Skin epidermis (tissue), 12 donors: ENCODE measurements around the gene SERP2.

Experiments
- H3K27ac ChIP-seq, 21 experiments: fragments of 200-600 bp; sonication (generic) in 11 of 21; one replicate each; pipeline ENCODE4 v1.5.0; 2020; ENCODE audit warnings: mild to moderate bottlenecking in 3 of 21, inconsistent platforms in 2 of 21, moderate library complexity in 2 of 21
- H3K4me3 ChIP-seq, 7 experiments: fragments of 200-600 bp; sonication (generic) in 2 of 7; one replicate each; pipeline ENCODE4 v1.5.0; 2020; ENCODE audit warnings: inconsistent platforms in 2 of 7, mild to moderate bottlenecking in 2 of 7, moderate library complexity in 1 of 7

SERP2 gene

DNA sequence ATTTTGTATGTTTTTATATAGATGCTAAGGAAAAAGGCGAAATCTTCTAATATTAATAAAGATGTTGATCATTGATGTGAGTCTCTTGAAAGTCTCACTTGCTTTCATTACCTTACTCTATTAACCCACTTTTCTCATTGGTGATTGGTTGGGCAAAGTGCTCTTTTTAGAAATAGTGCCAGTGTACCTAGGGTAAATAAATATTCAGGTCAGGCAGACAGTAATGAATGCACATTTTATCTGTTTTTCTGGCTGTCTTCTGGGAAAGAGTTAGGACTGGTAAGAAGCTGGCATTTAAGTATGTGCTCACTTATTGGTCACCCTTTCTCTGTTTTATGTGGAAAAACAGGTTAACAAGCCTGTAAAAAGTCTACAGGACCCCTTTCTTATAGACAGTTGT lies 11.2 kb downstream of the SERP2 start:
- Histone ChIP-seq H3K4me3 (no peak overlapping the region), H3K27ac (no peak overlapping the region)

DNA sequence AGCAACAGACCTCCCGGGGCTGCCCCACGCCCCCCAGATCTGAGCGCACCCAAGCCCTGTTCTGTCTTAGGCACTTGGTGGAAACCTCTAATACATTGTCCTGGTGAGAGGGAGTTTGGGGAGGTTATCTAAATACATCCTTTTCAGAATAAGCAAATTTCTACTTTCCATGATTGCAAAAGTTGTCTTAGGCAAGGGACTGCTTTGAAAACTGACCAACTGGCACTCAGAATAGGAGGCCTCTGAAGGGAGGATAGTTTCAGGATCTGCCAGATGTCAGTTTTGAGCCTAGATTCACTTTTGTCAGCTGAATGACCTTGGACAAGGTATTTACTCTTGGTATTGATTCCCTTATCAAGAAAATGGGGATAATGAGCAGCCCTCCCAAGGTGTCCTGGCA lies 11.8 kb downstream of the SERP2 start:
- no peak overlapping the region for H3K4me3 ChIP-seq
- no peak overlapping the region for H3K27ac ChIP-seq

DNA sequence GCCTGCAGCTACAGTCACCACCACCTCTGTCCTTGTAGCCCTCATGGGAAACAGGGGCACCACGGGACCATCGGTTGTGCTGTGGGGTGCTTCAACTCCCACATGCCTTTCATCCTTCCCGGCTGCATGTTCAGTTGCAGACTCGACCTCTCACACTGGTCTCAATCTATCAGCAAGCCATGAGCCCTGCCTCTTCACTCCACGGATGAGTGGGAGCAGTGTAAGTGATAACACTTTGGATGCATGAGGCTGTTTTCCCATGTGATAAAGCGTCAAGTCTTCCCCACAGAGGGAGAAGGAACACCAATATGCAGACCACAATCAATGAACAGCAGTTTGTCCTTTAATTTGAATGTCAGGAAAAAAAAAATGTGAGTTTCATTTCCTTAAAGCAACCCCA lies 12.2 kb downstream of the SERP2 start:
- H3K4me3 ChIP-seq: no peak overlapping the region
- H3K27ac ChIP-seq: no peak overlapping the region

DNA sequence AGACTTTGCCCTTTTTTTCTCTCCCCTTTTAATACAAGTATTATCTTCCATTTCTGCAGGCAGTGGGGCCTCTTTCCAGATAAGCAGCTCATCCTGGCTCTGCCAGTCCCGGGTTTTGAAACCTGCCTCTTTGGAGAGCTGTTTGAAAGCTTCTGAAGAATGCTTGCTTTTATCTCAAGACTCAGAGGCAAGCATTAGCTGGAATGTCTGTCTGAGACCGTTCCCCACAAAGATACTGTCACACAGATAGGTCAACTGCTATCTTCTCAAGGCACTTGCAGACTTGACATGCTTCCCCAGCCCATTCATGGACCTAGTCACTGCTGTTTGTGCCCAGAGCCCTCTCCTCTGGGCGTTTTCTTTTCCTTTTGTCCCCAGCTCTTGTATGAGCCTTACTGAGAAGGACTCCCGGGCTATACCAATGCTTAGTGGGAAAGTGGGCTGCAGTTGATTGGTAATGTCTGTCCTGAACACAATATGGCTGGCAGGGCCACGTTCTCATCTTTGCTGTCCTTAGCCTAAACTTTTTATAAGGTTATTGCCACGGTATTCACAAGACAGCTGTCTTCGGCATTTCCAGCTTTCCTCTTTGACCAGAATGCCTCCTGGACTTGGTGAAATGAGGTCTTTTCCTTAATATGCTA lies 13.4 kb downstream of the SERP2 start:
- no peak overlapping the region for H3K4me3 ChIP-seq
- no peak overlapping the region for H3K27ac ChIP-seq

DNA sequence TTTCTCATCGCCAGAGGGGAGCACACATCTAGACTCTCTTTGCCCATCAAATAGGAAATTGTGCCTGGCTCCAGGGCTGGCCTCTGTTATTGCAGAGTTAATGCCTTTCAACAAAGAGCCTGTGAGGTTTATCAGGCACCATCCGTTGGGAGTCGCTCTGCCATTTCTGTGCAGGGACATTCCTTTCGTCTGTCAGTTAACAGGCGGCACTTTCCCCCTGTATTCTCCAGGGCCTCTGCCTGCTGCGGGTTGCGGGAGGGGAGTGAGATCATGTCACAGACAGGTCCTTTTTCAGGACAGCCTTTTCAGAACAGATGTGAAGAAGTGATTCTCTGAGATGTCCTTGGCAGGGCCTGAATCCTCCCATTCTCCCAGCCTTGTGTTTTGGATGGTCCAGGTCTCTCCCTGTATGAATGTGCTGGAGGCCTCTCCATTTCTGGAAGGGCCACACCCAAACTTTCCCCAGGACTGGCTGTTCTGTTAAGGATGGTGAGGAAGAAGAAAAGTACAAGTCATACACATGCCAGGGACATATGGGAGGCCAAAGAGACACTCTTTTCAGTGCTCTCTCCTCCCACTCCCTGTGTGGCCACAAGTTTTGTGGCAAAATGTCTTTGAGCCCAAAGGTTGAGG lies 14.9 kb downstream of the SERP2 start:
- no peak overlapping the region for H3K4me3 ChIP-seq
- no peak overlapping the region for H3K27ac ChIP-seq

DNA sequence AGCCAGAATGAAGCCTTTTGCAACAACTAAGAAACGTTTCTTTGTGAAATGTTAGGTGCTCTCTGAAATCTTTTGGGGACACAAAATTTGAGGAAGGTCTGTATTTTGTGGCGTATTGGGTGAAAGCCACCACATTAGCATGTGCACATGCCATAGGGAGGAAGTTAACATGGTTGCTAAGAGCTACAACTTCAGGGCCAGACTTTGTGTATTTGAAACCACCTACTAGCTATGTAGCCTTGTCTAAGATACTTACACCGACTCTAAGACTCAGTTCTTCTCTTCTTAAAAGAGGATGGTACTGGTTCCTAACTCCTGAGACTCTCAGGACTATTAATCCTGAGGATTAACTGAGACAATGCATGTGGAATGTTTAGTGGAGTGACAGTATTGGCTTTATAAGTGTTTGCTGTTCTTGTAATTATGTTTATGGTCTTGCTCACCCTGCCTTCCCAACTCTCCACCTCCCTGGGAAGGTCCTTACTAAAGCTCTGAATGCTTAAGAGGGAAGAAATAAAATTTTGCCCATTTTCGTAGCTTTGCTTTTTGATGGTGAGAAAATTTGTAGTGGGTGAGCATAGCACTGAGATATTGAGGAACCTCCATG lies 15.5 kb downstream of the SERP2 start:
- H3K27ac ChIP-seq: no peak overlapping the region

DNA sequence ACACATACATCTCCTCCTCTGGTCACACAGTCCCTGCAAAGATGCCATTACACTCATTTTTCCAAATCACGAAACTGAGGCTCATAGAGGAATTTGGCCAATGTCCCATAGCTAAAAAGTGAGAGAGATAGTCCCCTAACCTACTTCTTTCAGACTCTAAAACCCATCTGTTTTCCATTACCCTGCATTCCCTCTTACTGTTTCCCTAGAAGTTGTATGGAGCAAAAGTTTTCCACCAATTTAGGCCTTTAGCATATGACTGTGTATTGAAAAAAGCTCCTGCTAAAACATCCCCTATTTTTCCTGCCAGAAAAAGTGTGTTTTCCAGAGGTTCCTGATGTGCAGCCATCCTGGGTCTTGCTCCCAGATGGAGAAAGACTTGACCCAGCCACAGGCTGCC lies 16.3 kb downstream of the SERP2 start:
- H3K4me3 ChIP-seq: no peak overlapping the region
- no peak overlapping the region for H3K27ac ChIP-seq

More for the DNA sequence above, 15.5 kb downstream of the SERP2 start:
- H3K4me3 ChIP-seq: no peak overlapping the region

DNA sequence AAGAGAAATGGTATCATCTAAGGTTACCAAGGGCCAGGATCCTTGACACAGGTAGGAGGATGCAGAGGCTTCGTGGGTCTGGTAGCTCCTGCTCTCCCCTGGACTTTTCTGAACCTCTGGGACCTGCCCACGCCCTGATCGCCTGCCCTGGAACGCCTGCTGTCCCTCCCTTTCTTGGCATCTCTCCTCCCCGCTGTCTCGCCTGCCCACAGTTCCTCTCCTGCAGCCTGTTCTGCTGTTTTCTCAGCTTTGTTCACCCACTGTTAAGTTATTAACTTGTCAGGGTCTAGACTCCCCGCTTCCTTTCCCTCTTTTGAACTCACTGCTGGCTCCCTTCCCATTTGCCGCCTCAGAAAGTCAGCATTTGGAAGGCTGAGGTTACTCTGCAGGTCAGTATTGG lies 19.8 kb downstream of the SERP2 start:
- Histone ChIP-seq H3K27ac (no peak overlapping the region), H3K4me3 (no peak overlapping the region)

DNA sequence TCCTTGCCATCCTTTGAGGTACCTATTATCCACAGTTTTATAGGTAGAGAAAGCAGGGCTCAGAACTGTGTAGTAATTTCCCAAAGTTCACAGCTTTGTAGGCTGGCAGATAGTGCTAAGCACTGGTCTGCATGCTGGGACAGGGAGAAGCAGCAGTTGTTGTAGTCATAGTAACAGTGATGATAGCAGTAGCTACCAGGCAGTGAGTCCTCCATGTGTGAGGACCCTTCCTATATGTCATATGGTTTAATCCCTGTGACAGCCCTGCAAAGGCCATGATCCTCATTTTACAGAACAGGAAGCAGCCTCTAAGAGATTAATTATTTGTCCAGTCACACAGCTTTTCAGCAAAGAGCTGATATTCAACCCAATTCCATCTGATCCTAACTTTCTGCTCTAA lies 21.0 kb downstream of the SERP2 start:
- no peak overlapping the region for H3K27ac ChIP-seq
- no peak overlapping the region for H3K4me3 ChIP-seq

DNA sequence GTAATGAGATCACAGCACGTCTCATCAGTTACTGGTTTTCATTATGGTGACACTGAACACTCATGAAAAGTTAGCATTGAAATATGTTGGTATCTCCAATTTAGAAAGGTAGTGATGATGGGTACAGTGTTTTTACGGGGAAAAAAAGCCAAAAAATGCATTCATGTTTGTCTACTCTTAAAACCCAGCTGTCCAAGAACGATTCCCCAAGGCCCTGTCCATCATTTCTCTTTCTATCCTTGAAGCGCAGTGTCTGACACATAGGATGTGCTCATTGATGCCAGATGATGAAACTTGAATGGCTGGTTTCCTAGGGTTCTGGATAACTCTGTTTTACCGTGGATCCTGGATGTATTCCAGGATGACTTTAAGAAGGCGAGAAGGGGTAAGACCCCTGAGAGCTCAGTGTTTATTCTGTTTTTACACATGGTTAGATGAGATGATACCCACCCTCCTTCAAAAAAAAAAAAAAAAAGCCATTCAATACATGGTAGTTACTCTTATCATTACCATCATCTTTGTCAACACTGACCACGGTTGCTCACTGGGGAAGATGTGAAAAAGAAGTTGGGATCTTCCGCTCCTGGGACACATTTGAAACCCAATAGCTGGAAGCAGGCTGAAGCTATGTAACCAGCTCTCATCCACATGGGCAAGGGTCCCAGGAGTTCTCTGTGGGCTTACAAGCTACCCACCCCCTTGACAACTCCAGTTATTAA lies 22.5 kb downstream of the SERP2 start:
- H3K27ac ChIP-seq: no peak overlapping the region
- H3K4me3 ChIP-seq: no peak overlapping the region

DNA sequence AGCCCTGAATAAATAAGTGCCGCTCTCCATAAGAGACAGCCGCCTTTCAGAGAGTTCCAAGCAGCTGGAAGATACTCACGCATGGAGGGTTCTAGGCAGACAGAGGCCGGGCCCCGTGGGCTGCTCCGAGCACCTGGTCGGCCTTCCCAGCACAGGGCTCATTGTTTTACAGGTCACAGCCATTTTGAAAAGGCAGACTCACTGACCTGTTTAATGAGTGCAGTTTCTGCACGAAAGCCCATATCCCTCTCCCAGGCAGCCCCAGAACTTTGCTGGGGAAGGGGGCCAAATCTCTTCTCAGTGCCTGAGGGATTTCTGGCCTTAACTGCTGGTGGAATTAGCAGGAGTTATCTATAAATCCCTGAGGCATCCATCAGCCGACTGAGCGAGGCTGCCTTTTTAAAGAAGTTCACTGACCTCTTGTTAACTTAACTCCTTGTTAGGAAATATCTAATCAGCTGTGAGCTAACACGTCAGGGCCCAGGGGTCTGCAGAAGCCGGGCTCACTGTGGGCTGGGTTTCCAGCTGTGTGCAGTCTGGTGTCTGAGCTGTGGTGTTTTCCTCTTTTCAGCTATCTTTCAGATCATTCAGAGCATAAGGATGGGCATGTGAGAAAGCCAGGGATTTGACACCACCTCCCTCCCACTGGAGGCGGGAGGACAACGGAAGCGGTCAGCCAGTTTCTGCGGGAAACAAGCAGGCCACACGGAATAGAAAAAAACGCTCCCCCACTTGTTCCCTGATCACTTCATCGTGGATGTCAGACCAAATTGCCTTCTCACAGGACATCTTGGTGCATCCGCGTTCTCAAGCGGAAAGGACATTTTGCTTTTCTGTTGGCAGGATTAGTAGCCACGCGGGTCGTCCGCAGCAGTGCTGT lies 23.3 kb downstream of the SERP2 start:
- Histone ChIP-seq H3K27ac (no peak overlapping the region), H3K4me3 (no peak overlapping the region)

DNA sequence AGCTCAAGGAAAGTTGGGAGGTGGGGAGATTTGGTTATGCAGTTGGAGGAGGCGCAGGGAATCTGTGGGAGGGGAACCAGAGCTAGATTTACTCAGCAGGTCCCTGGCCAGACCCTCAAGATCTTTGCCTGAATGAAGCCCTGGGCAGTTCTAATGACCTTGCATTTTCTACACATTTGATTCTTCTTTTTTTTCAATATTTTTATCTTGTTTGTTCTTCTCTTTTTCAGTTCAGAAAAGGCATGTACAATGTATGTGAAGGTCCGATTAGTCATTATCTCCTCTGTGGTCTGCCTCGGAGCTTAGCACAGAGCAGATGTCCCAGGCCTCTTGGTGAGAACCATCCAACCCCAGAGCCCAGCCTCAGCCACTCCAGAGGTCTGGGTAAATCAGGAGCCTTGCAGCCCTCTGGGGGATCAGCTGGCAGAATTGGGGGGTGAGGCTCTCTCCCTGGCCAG lies 24.2 kb downstream of the SERP2 start:
- H3K4me3 ChIP-seq: no peak overlapping the region

DNA sequence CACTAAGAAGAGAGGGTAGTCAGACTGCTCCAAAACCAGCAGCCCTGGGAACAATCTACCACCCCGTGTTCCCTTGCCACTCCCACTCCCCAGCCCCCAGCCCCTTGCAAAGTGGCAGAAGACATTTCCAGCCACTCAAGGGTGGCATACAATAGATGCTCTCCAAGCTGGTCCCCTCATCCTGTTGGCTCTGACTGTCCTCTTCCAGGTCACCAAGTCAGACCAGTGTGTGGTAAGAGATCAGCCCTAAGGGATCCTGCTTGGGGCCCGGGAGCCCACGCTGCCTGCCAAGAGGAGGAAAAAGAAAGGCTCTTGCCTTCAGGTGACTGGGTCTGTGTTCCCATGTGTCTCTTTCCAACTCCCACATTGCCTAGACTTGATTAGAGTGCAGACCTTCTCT lies 25.0 kb downstream of the SERP2 start:
- no peak overlapping the region for H3K4me3 ChIP-seq
- no peak overlapping the region for H3K27ac ChIP-seq

More for the DNA sequence above, 24.2 kb downstream of the SERP2 start:
- no peak overlapping the region for H3K27ac ChIP-seq

DNA sequence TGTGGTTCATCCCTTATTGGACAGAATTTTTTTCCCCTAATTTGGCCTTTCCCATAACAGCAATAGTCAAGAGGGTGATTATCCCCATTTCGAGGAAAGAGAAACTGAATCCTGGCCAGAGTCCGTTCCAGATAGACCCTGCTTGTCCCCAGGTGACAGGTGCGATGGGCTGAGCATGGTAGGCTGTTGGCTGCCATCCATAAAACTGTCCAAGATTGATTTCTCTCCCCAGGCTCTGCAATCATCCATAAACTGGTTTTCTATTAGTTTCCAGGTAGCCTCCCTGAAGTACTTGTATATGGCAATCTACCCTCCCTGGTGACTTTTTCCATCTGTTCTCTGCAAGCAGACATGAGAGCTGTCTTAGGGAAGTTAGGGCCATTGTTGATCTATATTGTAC lies 25.4 kb downstream of the SERP2 start:
- Histone ChIP-seq H3K4me3 (no peak overlapping the region), H3K27ac (no peak overlapping the region)

DNA sequence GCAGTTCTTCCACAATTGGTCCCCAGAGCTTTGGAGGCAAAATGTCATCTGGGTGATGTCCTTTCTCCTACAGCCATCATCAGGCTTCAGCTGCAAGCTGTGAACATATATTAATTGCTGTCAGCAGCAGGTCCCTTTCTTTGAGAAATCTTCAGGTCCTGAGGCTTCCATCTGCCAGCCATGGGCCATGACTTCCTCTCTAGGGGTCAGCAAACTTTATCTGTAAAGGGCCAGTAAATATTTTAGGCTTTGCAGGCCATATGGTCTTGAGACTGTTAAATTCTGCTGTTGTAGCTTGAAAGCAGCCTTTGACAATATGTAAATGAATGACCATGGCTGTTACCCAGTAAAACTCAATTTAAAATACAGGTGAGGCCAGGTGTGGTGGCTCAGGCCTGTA lies 27.1 kb downstream of the SERP2 start:
- Histone ChIP-seq H3K27ac (no peak overlapping the region), H3K4me3 (no peak overlapping the region)

DNA sequence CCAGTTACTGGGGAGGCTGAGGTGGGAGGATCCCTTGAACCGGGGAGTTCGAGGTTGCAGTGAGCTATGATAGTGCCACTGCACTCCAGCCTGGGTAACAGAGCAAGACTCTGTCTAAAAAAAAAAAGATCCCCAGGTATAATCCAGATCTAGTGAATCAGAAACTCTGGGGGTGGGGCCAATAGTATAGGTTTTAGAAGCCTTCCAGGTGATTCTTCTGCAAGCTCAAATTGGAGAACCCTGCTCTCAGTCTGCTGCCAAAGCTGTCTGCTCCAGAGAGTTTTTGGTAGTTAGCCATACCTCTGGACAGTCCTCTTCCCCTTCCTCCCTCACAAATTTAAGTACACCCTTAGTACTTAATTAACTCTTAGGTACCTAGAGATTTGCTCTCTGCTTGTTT lies 28.0 kb downstream of the SERP2 start:
- no peak overlapping the region for H3K27ac ChIP-seq
- no peak overlapping the region for H3K4me3 ChIP-seq

DNA sequence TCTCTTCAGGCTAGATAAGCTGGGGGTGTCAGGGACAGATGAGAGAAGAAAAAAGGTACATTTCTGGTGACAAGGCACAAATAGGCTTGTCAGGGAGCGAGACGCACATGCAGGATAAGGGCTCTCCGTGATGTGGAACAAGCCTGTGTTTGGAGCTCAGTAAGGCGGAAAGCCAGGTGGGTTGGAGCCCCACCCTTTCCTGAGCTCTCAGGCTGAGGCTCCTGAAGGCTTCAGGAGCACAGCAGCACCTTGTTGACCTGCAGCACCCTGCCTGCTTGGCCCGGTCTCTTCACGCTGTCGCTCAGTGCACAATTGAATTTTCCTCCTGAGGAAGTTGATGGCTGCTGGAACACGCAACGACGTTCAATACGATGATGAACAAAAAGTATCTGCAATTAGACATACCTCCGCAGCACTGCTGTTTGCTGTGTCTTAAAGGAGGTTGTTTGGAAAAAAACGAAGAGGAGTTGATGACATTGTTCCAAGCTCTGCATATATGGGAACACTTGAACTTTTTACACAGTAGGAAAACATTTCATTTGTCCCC lies 29.3 kb downstream of the SERP2 start:
- H3K27ac ChIP-seq: peak overlapping the region in 2 of 21 experiments; percentile 28 to 53
- H3K4me3 ChIP-seq: no peak overlapping the region

DNA sequence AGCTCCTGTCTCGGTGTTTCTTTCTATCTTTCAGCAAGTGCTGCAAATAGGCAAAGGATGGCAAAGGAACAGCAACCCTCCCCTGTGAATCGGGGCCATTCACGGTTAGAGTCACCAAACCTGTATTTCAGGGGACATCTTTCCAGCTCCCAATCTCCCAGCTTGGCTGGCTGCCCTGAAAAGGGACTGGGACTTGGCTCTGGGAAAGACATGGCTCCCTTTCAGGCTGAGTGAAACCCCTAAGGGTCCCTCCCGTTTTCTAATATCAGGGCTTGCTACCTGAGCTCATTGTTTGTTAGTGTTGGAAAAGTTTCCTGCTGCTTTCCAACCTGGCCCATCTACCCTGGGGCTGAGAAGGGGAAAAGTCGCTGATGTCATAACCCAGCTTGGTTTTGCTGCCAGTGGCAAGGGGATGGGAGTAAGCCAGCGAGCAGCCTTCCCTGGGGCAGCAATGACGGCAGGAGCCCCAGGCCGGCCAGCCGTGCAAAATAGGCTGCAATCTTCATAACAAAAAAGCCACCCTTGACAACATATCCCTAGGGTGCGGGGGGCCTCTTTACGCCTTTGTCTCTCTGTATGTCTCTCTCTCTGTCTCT lies 29.9 kb downstream of the SERP2 start:
- peak overlapping the region in 2 of 21 experiments; percentile 28 to 52 for H3K27ac ChIP-seq
- H3K4me3 ChIP-seq: no peak overlapping the region
